K562 (cell line): ENCODE measurements around the gene RNF224. TPM values are rescaled to one million over a fixed set of nuclear protein-coding genes. Genes with fewer than 3 reads are reported as not detected.

Experiments used
- HMGN3 ChIP-seq: IDR thresholded peaks from 2 replicates; pipeline ENCODE4 v1.6.1; 2011; ENCODE audit warnings: borderline replicate concordance, low read depth, mild to moderate bottlenecking, mixed read lengths, low read length; ENCODE audit not compliant: insufficient read length; ENCODE audit errors: extremely low read depth
- JUNB ChIP-seq: fragments of 450-650 bp; formaldehyde crosslinking; conservative IDR thresholded peaks from 2 replicates; pipeline ENCODE4 v1.4.0; 2020; ENCODE audit warnings: mild to moderate bottlenecking
- JUND ChIP-seq, 2 experiments: IDR thresholded peaks; 2 replicates in 1 of 2; 3 replicates in 1 of 2; pipeline ENCODE4 v1.6.1; 2011; ENCODE audit warnings: borderline replicate concordance in 2 of 2, low read depth in 2 of 2, low read length in 2 of 2, improper control_type of control experiment in 1 of 2, missing biosample characterization in 1 of 2, missing genetic modification characterization in 1 of 2, missing genetic modification reagents in 1 of 2
- KLF1 ChIP-seq: fragments of 450-650 bp; IDR thresholded peaks from 2 replicates; pipeline ENCODE4 v1.6.1; 2016; ENCODE audit warnings: missing genetic modification characterization, missing compliant biosample characterization
- MNT ChIP-seq, 2 experiments: fragments of 450-650 bp; conservative IDR thresholded peaks; 2 replicates each; pipeline ENCODE4 v1.6.1; 2017; ENCODE audit warnings: mild to moderate bottlenecking in 2 of 2, moderate library complexity in 2 of 2
- MTA3 ChIP-seq: fragments of 450-650 bp; formaldehyde crosslinking; IDR thresholded peaks from 2 replicates; pipeline ENCODE4 v1.6.1; 2017; ENCODE audit warnings: mild to moderate bottlenecking, borderline replicate concordance
- NFYB ChIP-seq: IDR thresholded peaks from 2 replicates; pipeline ENCODE4 v1.6.1; 2011; ENCODE audit warnings: mild to moderate bottlenecking, moderate library complexity; ENCODE audit not compliant: insufficient read length; ENCODE audit errors: extremely low read depth
- OTX1 ChIP-seq: fragments of 450-650 bp; formaldehyde crosslinking; IDR thresholded peaks from 2 replicates; pipeline ENCODE4 v1.4.0; 2022; ENCODE audit warnings: mild to moderate bottlenecking
- RBM14 ChIP-seq: fragments of 200-400 bp; formaldehyde crosslinking; IDR thresholded peaks from 2 replicates; pipeline ENCODE4 v1.6.1; 2018; ENCODE audit warnings: low read depth, mild to moderate bottlenecking, low read length, moderate library complexity, borderline replicate concordance; ENCODE audit not compliant: insufficient read depth
- RBM22 ChIP-seq: fragments of 200-400 bp; formaldehyde crosslinking; IDR thresholded peaks from 2 replicates; pipeline ENCODE4 v1.6.1; 2018; ENCODE audit warnings: low read length, low read depth; ENCODE audit not compliant: poor library complexity, severe bottlenecking
- SIN3B ChIP-seq: fragments of 450-650 bp; IDR thresholded peaks from 2 replicates; pipeline ENCODE4 v1.6.1; 2017; ENCODE audit warnings: low read depth, mild to moderate bottlenecking, moderate library complexity
- SMAD3 ChIP-seq: fragments of 450-650 bp; formaldehyde crosslinking; conservative IDR thresholded peaks from 2 replicates; pipeline ENCODE4 v1.4.0; 2020; ENCODE audit warnings: mild to moderate bottlenecking
- STAG1 ChIP-seq: sonication (generic); formaldehyde crosslinking; IDR thresholded peaks from 2 replicates; pipeline ENCODE4 v1.5.0; 2020; ENCODE audit warnings: missing genetic modification reagents, borderline replicate concordance
- ZSCAN32 ChIP-seq: fragments of 450-650 bp; formaldehyde crosslinking; IDR thresholded peaks from 2 replicates; pipeline ENCODE4 v1.4.0; 2020; ENCODE audit warnings: mild to moderate bottlenecking, moderate library complexity
- polyA plus RNA-seq, 8 experiments: library from polyadenylated mRNA; depleted of rRNA in 4 of 8; stranded (reverse) in 5 of 8; unstranded in 3 of 8; fragments of >200 nt; fragmentation: Nextera tagmentation in 2 of 8; fragmentation: Illumina TruSeq in 1 of 8; extraction: Ambion mirVana in 2 of 8; extraction: Trizol in 1 of 8; gene quantifications; 2 replicates each; pipeline versions ENCODE4 v1.2.1 to v1.2.3, GENCODE V29; 2011 to 2014; ENCODE audit warnings: inconsistent platforms in 1 of 8, missing spikeins in 1 of 8
- total RNA-seq, 7 experiments: library from RNA; depleted of rRNA in 6 of 7; stranded (reverse); fragments of >200 nt in 6 of 7; fragmentation: Illumina TruSeq in 2 of 7; extraction: Trizol in 2 of 7; gene quantifications; 2 replicates each; pipeline versions ENCODE4 v1.2.1 to v1.2.3, GENCODE V29; 2011 to 2021; ENCODE audit warnings: low replicate concordance in 1 of 7
- TF ChIP-seq, protein P1 (sequence below), 2 experiments: fragments of 450-650 bp in 1 of 2; sonication (generic) in 1 of 2; formaldehyde crosslinking in 1 of 2; IDR thresholded peaks; 2 replicates each; pipeline versions ENCODE4 v1.7.1 to v1.9.0; 2016 to 2022; ENCODE audit warnings: inconsistent platforms in 1 of 2, mild to moderate bottlenecking in 1 of 2, missing genetic modification reagents in 1 of 2

The RNF224 gene
- total and polyA plus RNA-seq, 9 of the 15 experiments (the other 6 are each of a cell fraction or from before 2014, with no cell fraction given), result not detected

DNA sequence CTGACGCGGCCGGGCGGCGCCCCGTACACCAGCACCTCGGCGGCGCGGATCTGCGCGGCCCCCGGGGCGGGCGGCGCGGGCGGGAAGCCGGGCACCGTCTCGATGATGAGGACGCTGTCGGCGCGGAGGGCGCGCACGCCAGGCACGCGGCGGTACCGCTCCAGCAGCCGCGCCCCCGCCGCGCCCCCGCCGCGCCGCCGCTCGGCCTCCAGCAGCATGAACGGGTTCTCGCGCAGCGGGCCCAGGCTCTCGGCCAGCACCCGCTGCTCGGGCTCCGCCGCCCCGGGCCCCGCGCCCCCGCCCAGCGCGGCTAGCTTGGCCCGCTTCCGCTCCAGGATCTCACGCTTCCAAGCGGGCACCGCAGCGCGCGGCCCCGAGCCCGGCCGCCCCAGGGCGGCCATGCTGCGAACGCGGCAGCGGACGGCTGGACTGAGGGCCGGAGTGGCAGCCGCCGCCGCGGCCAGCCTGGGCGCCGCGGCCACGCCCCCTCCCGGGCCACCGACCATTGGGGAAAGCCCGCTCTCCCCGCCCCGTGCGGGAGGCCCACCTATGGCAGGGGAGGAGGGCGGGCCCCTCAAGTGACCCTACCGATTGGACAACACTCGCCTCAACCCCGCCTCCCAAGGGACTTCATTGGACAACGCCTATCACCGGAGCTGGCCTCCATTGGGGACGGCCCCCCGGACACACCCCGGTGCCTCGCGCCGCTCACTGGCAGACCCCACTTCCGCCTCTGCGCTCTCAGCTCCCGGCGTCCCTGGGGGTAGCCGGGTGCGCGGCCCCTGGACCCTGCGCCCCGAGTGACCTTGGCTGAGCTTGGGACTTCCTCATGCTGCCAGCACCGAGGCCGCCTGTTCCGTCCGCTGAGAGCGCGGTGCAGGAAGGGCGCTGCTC lies 26.7 kb upstream of the RNF224 start, which contains the start of gene TPRN (continued):
- TF ChIP-seq JUND (IDR thresholded peaks at IDR 0.05; ENCODE audit: borderline replicate concordance, low read depth, low read length) (peak; percentile 34; the same call in 1 of the 2 replicates), JUND (tag; IDR thresholded peaks at IDR 0.05; ENCODE audit: borderline replicate concordance, low read depth, low read length) (peak; percentile 12; the same call in 1 of the 3 replicates), HMGN3 (peak; percentile 94), SMAD3 (CRISPR knock-in tag) (no peak), OTX1 (CRISPR knock-in tag) (no peak), MTA3 (peak; percentile 96), SIN3B (peak; percentile 68), JUNB (CRISPR knock-in tag) (no peak), NFYB (peak; percentile 95), RBM22 (peak; percentile 51), MNT (conservative IDR thresholded peaks at IDR 0.05) (peak; percentile 80 to 88), STAG1 (CRISPR knock-in tag) (no peak), RBM14 (no peak), KLF1 (tag) (no peak), ZSCAN32 (CRISPR knock-in tag) (no peak)
- TF ChIP-seq, protein P1, sequence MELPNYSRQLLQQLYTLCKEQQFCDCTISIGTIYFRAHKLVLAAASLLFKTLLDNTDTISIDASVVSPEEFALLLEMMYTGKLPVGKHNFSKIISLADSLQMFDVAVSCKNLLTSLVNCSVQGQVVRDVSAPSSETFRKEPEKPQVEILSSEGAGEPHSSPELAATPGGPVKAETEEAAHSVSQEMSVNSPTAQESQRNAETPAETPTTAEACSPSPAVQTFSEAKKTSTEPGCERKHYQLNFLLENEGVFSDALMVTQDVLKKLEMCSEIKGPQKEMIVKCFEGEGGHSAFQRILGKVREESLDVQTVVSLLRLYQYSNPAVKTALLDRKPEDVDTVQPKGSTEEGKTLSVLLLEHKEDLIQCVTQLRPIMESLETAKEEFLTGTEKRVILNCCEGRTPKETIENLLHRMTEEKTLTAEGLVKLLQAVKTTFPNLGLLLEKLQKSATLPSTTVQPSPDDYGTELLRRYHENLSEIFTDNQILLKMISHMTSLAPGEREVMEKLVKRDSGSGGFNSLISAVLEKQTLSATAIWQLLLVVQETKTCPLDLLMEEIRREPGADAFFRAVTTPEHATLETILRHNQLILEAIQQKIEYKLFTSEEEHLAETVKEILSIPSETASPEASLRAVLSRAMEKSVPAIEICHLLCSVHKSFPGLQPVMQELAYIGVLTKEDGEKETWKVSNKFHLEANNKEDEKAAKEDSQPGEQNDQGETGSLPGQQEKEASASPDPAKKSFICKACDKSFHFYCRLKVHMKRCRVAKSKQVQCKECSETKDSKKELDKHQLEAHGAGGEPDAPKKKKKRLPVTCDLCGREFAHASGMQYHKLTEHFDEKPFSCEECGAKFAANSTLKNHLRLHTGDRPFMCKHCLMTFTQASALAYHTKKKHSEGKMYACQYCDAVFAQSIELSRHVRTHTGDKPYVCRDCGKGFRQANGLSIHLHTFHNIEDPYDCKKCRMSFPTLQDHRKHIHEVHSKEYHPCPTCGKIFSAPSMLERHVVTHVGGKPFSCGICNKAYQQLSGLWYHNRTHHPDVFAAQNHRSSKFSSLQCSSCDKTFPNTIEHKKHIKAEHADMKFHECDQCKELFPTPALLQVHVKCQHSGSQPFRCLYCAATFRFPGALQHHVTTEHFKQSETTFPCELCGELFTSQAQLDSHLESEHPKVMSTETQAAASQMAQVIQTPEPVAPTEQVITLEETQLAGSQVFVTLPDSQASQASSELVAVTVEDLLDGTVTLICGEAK (IDR thresholded peaks at IDR 0.05), result peak; percentile 74
- TF ChIP-seq, protein P1 (CRISPR knock-in tag; IDR thresholded peaks at IDR 0.05), result no peak
